Airway epithelial cell (primary cell): Measurements from ENCODE around the gene SYNGR2. TPM values are rescaled to one million over a fixed set of nuclear protein-coding genes. Genes with fewer than 3 reads are reported as not detected.

Experiments used
- total RNA-seq: library from RNA; depleted of rRNA; stranded (reverse); fragments of >200 nt; gene quantifications from 2 replicates; pipeline ENCODE4 v1.2.3, GENCODE V29; 2015

SYNGR2 gene, protein sequence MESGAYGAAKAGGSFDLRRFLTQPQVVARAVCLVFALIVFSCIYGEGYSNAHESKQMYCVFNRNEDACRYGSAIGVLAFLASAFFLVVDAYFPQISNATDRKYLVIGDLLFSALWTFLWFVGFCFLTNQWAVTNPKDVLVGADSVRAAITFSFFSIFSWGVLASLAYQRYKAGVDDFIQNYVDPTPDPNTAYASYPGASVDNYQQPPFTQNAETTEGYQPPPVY
- 83.9 and 85.3 TPM in 2 replicates for total RNA-seq

DNA sequence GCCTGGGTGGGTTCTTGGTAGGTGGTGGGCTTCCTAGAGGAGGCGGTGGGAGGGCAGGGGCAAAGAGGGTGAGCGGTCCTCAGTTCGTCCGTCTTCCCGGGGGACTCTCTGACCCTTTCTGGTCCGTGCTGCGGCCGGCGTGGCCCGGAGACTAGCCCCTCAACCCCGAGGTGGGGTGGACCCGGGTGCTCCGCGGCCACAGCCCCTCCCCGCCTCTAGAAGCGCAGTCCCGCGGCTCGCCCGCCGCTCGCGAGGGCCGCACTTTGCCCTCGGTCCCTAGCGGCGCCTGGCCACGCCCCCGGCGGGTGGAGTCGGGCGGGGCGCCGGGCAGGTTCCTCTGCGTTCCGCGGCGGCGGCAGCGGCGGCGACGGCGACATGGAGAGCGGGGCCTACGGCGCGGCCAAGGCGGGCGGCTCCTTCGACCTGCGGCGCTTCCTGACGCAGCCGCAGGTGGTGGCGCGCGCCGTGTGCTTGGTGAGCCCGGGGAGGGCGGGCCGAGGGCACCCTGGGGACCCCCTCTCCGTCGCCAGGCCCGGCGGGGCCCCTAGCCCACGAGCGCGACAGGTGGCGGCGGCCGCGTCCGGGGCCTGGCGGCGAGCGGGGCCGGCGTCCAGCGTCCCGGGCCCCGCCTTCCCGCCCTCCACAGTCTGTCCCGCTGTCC, at the start of gene SYNGR2:
Gene SYNGR2, plus strand, starts transcription at position 340 of the 661 bp plus-strand sequence. Its CDS starts 36 bp downstream, at position 376.

DNA sequence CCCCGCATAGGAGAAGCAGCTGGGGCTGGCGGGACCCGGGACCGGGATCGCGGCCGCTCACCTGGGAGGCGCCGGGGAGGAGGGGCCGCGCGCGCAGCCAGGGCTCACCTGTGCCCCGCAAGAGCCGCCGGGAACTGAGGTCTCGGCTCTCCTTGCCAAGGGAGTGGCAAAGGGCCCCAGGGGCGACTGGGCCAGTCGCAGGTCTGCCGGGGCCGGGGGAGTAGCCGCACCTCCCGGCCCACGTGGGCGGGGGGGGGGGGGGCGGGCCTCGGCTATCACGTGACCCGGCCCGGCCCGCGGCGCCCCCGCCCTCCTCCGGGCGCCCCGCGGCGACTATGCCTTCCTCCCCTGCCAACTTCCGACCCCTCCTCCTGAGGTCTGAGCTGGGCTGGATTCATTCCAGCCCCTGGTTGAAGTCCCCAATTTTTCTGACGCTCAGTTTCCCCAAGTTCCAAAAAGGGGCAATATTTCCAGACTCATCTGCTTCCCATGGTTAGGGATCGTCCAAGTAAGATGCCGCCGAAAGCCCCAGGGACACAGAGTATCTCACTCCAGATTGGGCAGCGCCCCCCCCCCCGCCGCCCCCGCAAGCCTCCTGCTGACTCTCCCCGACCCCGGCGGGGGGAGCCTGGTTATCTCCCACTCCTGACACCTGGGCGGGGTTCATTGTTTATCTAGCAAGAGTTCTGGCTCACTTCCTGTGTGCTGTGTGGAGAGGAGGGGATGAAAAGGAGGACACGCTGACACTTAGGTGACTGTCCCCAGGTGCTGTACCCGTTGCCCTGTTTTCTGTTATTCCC, 39.6 kb upstream of the SYNGR2 start, which contains the start of gene TMC6:
Gene TMC6, minus strand, starts transcription at position 205 of the 800 bp plus-strand sequence. CDS start 1,923 bp downstream, outside the sequence.

DNA sequence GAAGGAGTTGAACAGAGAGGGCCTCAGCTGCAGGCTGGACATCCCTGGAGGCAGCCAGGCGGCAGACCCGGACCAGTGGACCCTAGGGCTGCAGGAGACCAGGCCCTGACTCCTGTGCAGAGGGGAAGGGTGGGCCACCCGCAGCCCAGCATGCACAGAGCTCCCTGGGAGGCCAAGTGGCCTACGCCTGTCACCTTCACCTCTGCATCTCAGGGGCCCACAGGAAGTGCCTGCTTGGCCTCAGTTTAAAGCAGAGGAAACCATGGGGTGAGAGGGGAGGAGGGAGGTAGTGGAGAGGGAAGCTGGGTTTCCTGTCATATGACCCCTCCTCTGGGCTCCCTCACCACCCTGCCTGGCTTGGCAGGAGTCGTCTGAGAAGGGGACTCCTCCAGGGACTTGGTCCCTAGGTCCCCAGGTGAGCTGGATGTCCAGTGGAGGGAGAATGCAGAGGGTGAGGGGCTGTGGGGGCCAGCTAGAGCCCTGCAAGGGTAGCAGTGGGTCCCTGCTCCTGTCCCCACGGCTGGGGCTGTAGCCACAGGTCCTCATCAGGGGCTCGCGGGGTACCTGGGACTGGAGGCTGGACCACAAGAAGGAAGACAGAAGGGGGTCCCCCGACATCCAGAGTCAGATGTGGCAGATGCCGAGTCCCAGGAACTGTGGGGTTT, 37.8 kb upstream of the SYNGR2 start, which contains the start of gene TMC8:
Gene TMC8, plus strand, starts transcription at position 335 of the 665 bp plus-strand sequence. CDS start 818 bp downstream, outside the sequence.

DNA sequence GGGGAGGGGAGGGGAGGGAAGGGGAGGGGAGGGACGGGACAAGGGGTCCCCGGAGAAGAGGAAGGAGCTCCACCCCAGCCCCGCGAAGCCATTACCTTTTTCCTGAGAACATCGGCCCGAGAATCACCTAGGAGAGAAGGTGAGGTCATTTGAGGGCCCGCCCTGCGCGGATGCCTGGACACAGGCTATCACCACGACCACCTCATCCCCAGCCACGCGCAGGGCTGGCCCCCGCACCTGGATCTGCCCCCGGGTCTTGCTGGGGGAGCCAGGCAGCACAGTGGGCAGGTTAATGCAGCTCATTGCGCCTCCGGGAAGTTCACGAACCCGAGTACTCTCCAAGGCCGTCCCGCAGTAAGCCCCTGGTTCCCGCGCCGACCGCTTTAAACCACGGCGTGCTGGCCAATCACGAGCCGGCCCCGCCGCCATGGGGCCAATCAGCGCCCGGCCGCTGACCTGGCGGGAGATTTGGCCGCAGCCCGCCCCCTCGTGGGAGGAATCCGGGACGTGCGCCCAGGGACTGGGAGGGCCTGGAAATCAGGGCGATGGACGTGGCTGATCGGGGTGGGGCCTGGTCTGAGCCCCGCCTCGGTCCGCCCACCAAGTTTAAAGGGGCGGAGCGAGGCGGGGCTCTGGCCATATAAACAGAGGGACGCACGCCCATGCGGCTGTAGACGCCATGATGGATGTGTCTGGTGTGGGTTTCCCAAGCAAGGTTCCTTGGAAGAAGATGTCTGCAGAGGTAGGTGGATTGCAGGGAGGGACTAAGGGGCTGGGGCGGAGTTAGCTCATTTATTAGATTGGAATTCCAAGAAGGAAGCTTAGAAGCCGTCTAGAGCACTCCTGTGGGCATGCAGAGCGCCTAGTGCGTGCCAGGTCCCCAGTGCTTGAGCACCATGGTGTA, 18.6 kb downstream of the SYNGR2 start, which contains the start of the genes AFMID and TK1:
Gene AFMID, plus strand, starts transcription at position 671 of the 904 bp plus-strand sequence. Its CDS starts 9 bp downstream, at position 680.
Gene TK1, minus strand, starts transcription at position 361 of the 904 bp plus-strand sequence. Its CDS starts 58 bp downstream, at position 303.

DNA sequence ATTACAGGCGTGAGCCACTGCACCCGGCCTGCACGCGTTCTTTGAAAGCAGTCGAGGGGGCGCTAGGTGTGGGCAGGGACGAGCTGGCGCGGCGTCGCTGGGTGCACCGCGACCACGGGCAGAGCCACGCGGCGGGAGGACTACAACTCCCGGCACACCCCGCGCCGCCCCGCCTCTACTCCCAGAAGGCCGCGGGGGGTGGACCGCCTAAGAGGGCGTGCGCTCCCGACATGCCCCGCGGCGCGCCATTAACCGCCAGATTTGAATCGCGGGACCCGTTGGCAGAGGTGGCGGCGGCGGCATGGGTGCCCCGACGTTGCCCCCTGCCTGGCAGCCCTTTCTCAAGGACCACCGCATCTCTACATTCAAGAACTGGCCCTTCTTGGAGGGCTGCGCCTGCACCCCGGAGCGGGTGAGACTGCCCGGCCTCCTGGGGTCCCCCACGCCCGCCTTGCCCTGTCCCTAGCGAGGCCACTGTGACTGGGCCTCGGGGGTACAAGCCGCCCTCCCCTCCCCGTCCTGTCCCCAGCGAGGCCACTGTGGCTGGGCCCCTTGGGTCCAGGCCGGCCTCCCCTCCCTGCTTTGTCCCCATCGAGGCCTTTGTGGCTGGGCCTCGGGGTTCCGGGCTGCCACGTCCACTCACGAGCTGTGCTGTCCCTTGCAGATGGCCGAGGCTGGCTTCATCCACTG, 45.8 kb downstream of the SYNGR2 start, which contains the start of gene BIRC5:
Gene BIRC5, plus strand, starts transcription at position 238 of the 690 bp plus-strand sequence. Its CDS starts 64 bp downstream, at position 302.

Other genes with a start within 250 kb of the SYNGR2 start
- gene TNRC6C, start 209.9 kb upstream of the SYNGR2 start, total RNA-seq = 0.85 and 1.6 TPM in 2 replicates
- 38.6 and 43.0 TPM in 2 replicates for gene TMC6, start 39.8 kb upstream of the SYNGR2 start, total RNA-seq
- 0.46 and 0.85 TPM in 2 replicates for gene TMC8, start 37.8 kb upstream of the SYNGR2 start, total RNA-seq
- gene C17orf99, start 22.2 kb upstream of the SYNGR2 start, total RNA-seq = 0.07 TPM in 1 of 2 replicates, not detected in the other
- gene TK1, start 18.5 kb downstream of the SYNGR2 start, total RNA-seq = 120 and 146 TPM in 2 replicates
- gene AFMID, start 18.8 kb downstream of the SYNGR2 start, total RNA-seq = 29.1 and 38.4 TPM in 2 replicates
- 49.4 and 52.2 TPM in 2 replicates for gene BIRC5, start 45.7 kb downstream of the SYNGR2 start, total RNA-seq
- not detected in 2 replicates for gene TMEM235, start 63.0 kb downstream of the SYNGR2 start, total RNA-seq
- 9.7 and 12.7 TPM in 2 replicates for gene SOCS3, start 191.5 kb downstream of the SYNGR2 start, total RNA-seq
- 10.4 and 17.1 TPM in 2 replicates for gene PGS1, start 210.1 kb downstream of the SYNGR2 start, total RNA-seq